Renal cortex interstitium (tissue), 11 donors: ENCODE data around the gene DGCR8. TPM values are rescaled to one million over a fixed set of nuclear protein-coding genes. Genes with fewer than 3 reads are reported as not detected.
"Not testable (repeated sequence)": the region's sequence is repeated elsewhere in the genome, so short reads cannot be mapped to it uniquely, and the experiment has no call there.

Source experiments
- DNase-seq, 11 donors: peaks; one replicate each; pipeline ENCODE4 v3.0.0-alpha.2; 2013; ENCODE audit warnings: low read depth in 9 of 11, low spot score in 4 of 11; ENCODE audit errors: extremely low read depth in 1 of 11
- polyA plus RNA-seq, 3 donors: library from polyadenylated mRNA; unstranded; fragments of 120-200 nt; gene quantifications; one replicate each; pipeline ENCODE4 v1.2.1, GENCODE V29; 2013; ENCODE audit not compliant: insufficient read length in 3 of 3

Gene DGCR8
- polyA plus RNA-seq, 3 donors: 42.4 to 54.6 (median 50.6) TPM

DNA sequence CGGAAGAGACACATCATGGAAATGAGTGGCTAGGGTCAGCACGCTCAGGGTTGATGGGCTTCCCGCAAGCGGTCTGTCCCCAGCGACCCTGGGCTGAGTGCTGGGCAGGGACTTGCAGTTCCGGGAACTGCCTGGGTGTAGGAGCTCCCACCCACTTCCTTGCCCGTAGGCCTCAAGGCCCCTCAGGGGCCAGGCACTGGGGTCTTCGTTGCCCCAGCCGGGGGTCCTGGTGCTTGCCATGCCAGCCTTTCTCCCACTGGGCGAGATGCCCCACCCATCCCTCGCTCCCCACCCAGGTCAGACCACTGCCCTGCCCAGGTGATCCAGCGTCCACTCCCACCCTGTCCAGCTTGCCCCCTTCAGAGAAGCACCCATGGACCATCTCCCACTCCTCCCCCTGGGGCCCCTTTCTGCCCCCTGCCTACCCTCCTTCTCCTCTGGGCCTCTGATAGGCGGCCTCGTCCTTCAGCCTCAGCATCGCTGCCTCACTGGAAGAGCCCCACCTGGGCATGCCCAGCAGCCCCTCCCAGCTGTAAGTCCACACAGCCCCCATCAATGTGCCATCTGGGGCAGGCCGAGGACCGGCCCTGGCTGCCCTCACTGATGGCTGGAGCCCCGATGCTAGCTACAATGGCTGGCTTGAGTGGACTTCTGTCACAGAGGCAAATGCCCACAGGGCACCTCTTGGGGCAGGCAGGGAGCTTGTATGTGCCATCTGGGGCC lies 17.8 kb upstream of the DGCR8 start:
- no peak for DNase-seq

DNA sequence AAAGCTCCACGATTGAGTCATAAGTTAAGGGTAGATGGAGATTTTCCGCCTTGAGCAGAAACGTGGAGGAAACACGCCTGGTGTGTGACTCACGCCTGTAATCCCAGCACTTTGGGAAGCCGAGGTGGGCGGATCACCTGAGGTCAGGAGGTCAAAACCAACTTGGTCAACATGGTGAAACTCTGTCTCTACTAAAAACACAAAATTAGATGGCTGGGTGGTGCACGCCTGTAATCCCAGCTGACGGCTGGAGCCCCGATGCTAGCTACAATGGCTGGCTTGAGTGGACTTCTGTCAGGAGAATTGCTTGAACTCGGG lies 17.3 kb upstream of the DGCR8 start:
- DNase-seq: no peak

DNA sequence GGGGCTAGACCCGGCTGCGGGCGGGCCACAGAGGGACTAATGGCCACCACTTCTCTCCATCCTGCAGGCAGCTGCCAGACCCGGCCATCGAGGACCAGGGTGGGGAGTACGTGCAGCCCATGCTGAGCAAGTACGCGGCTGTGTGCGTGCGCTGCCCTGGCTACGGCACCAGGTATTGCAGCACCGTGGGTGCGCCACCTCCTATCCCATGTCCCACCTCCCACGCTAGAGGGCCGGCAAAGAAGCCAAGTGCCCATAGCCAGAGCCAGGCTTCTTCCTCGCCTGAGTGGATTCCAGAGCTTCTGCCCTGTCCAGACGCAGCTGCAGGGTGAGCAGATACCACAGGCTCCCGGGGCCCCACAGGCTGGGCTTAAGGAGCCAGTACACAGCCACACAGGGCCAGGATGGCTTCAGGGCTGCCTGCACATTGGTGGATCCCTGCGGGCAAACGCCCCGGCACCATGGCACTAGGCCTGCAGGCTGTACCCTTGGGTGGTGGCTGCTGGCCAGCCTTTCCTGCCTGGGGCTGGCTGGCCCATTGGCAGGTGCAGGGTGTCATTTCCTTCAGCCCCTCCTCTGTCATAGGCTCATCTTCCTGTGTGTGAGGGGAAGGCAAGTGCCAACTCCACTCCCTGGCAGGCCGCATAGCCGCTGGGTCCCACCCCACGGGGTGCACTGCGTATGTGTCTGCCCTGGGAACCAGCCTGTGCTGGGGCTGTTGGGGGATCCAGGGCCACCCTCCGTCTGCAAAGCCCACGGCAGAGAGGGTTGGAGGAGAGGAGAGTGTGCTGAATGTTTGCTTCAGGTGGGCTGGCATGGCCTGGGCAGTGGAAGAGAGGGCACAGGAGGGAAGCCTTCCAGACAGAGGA lies 16.5 kb upstream of the DGCR8 start:
- peak in 1 of 11 donors; percentile 15 for DNase-seq

DNA sequence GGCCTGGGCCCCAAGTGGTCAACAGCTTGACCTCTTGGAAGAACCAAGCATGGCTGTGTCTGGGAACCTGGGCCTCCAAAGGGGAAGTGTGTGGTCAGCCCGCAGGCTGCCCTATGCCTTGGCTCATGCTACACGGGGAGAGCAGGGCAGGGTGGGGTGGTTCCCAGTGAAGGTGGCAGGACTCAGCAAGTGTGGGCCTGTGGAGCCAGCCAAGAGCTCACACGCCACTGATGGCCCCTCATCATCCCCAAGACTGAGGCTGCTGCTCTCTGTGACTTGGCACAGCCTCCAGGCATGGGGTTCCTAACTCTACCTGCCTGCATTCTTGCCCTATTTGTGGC lies 15.9 kb upstream of the DGCR8 start:
- DNase-seq: no peak

DNA sequence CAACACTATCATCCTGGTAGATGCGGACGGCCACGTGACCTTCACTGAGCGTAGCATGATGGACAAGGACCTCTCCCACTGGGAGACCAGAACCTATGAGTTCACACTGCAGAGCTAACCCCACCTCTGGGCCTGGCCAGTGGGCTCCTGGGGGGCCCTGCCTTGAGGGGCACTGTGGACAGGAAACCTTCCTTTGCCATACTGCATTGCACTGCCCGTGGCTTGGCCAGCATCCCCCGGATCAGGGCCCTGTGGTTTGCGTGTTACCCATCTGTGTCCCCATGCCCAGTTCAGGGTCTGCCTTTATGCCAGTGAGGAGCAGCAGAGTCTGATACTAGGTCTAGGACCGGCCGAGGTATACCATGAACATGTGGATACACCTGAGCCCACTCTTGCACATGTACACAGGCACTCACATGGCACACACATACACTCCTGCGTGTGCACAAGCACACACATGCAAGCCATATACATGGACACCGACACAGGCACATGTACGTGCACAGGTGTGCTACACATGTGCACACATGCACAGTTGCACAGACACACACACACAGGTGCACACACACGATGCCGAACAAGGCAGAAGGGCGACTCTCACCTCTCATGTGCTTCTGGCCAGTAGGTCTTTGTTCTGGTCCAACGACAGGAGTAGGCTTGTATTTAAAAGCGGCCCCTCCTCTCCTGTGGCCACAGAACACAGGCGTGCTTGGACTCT lies 15.3 kb upstream of the DGCR8 start:
- DNase-seq: no peak

DNA sequence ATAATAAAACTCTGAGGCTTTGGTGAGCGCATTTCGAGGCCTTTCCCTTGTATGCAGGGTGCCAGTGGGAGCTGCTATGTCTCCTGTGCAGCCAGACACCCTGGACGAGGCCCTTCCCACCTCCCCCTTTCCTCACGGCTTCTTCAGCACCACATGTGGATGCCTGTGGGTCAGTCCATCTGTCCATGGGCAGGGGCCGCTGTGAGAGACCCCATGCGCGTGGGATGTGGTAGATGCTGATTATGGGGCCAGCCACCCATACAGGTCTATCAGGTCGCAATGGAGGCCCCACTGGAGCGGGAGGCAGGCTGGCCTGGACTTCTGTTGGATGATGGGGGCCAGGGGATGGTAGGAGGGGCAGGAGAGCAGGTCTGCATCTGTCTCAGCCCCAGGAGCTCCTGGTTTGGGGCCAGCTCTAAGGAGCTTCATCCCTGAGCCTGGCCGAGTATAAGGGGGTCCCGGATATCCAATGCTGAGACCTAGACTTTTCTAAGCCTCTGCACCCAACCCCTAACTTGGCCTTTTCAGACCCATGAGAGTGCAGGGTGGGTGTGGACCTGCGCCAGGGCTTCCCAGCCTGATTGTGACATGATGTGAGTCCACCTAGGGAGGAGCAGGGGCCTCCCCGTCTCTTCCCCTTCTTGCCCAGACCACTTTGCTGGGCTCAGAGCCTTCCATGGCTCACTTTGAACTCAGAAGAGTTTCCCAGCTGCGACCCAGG lies 14.0 kb upstream of the DGCR8 start:
- DNase-seq: no peak

DNA sequence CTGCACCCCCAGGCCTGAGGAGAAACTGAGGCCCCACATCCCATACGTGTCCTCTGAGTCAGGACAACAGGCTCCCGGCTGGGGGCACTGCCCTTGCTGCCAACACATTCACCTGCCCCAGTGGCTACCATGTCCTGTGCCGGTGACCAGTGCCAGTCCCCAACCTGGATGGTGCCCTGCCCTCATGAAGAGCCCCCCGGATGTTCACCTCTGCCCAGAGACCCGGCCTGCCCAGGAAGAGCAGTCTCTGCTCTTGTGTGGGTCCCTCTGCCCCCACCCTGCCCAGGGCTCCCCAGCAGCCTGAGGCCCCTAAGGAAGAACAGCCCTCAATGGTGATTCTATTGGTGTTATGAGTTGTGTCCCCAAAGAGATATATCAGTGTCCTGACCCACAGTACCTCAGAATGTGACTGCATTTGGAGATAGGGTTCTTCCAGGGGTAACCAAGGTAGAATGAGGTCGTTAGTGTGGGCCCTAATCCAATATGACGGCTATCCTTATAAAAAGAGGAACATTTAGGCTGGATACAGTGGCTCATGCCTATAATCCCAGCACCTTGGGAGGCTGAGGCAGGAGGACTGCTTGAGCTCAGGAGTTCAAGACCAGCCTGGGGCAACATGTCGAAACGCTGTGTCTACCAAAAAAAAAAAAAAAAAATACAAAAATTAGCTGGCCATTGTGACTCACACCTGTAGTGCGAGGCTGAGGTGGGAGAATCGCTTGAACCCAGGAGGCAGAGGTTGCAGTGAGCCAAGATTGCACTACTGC lies 13.2 kb upstream of the DGCR8 start:
- no peak for DNase-seq

DNA sequence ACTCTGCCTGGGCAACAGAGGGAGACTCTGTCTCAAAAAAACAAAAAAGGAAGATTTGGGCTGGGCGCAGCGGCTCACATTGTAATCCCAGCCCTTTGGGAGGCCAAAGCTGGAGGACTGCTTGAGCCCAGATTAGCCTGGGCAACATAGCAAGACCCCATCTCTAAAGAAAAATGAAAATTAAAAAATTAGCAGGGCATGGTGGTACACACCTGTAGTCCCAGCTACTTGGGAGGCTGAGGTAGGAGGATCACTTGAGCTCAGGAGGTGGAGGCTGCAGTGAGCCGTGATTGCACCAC lies 12.7 kb upstream of the DGCR8 start:
- DNase-seq: not testable (repeated sequence)

DNA sequence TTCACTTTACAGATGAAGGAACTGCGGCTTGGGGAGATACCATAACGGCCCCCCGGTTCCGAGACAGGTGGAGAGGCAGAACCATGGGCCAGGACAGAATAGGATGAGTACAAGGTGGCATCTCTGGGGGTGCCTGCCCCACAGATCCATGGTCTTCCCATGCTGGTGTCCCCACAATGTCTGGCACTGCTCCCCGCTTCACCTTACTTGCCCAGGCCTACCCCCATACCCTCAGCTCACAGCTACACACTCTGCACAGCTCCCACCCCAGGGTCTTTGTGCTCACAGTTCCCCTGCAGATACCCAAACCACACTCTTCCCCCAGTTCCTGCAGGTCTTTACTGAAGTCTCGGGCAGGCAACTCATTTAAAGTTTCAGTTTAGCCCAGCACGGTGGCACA lies 11.4 kb upstream of the DGCR8 start:
- DNase-seq: no peak

DNA sequence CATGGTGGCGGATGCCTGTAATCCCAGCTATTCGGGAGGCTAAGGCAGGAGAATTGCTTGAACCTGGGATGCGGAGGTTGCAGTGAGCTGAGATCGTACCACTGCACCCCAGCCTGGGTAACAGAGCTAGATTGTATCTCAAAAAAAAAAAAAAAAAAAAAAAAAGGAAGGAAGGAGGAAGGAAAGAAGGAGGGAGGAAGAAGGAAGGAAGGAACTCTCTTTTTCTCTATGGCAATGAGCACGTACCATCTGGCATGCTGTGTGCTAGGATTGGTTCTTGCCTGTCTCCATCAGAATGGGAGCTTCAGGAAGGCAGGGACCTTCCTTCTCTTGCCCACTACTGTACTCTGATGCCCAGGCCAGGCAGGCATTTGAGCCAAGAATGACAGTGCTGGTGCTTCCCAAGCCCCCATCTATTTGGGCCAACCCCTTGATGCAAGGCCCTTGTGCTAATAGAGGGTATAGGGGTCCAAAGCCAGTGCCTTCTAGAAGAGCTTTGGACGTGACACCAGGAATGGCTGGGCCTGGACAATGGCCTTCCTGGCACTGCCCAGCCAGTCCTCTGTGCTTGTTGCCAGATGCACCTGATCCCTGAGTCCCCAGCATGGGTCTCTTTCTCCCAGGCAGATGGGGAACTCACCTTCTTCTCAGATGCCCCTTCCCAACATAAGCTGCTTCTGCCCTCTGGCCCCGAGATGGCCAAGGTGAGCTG lies 10.6 kb upstream of the DGCR8 start:
- no peak for DNase-seq

DNA sequence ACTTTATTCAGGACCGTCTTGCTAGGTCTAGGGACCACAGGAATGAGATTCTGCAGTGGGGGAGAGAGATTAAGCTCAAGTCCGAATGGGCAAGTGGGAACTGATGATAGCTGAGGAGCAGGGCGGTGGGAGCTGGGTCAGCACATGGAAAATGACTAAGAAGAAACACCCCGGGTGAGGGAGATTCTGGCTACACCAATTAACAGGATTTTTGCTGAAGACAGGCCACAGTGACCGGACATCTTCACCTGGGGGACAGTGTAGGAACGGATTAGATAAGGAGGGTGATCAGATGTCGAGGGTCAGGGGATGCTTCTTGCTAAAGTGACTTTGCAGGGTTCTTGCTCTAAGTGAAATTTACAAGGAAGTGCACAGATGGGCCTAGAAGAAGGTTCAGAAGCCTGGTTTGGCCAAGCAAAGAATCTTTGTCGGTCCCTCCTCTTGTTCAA lies 8.5 kb upstream of the DGCR8 start:
- DNase-seq: no peak

DNA sequence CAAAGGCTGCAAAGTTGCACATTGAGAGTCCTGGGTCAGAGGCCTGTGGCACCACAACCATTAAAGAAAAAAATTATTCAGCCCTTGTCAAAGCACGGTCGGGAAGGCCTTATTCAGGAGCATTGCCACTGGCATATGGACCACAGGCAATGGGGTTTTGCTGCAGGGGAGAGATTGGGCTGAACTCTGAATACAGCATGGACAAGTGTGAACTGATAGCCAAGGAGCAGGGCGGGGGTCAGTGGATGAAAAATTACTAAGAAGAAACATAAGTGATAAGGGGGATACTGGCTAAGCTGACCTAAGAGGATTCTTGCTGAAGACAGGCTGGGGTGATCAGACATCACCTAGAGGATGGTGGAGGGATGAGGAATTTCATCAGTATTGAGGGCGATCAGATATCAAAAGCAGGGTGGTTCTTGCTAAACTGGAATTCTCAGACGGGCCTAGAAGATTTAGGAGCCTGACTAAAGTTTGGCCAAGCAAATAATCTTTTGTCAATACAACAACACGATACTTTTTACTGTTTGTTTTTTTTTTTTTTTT lies 3.3 kb upstream of the DGCR8 start:
- DNase-seq: no peak

DNA sequence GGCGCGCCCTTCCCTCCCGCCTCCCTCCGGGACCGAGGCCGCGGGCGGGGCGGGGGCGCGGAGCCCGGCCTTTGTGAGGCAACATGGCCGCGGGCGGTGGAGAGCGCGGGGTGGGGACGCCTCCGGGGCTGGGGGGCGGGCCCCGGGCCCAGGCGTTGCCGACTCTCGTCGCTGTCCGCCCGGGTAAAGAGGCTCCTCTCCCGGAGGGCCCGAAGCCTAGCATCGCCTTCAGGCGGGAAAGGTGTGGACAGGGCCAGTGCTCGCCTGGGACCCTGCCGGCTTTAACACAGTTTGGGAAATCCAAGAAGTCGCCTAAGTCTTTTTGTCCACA lies 369 bp downstream of the DGCR8 start:
- peak in 3 of 11 donors; percentile 18 to 57 (median 38) for DNase-seq

DNA sequence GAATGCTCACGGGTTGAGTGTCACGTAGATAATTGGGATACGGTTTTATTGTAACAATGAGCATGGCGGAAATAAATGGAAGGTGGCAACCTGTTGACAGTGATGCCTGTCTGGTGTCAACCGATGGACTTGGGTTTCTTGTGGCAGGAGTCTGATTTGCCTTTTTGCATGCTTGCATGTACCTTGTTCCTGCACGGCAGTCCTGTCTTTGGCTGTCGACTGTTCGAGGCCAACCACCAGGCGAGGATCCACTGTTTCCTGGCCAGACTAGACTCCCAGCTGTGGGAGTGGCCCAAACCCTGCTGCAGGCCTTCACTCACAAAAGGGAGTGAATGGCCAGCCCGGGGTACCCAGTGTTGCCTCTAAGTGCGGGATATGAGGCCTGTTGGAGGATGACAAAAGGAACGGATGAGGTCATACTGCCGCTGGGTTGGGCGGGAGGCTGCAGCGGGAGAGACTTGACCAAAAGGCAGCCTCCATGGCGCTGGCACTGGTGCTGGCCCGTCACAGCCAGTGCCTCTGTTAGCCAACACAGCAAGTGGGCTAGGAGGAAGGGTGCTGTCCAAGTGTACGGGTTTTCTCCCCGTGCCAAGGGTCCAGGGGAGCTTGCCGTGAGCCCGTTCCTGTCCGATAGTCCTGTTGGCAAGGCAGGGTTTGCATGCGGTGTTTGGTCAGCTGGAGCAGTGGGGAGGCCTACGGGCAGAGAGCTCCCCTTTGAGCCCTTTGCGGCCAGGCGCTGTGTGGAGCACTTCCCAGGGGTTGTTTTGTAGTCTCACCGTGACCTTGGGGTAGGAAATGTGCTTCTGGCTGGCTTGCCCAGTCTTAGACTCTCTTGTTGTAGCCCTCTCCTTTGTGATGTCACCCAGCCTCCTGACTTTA lies 974 bp downstream of the DGCR8 start:
- DNase-seq: peak in 5 of 11 donors; percentile 22 to 31 (median 23)

DNA sequence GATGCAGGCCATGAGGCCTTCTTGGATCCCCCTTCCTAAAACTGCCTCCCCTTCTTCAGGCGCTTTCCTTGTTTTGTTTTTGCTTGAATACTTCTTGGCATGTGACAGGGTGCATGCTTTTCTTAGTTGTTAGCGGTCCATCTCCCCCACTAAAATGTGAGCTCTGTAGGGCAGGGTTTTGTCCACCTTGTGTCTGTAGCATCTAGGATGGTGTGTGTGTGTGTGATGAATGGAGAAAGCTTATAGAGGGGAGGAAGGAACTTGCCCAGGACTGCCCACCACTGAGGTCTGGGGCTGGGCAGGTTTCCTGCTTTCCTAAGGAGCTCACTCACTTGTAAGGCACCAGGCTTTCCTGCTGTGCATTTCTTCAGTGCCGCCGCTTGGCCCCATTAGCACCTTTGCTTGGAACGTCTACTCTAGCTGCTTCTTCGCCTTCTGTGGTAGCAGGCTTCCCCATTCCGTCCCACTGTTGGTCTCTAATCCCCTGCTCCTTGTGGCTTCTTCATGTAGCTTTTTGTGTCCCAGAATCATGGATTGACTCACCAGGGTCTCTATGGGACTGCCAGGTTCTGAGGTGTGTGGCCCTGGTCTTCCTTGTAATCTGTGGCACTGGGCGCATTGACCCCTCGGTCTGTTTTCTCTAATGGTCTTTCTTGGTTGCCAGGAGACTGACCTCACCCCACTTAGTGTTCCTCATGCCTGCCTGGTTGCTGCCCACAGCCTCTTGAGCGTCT lies 3.3 kb downstream of the DGCR8 start:
- DNase-seq: no peak

DNA sequence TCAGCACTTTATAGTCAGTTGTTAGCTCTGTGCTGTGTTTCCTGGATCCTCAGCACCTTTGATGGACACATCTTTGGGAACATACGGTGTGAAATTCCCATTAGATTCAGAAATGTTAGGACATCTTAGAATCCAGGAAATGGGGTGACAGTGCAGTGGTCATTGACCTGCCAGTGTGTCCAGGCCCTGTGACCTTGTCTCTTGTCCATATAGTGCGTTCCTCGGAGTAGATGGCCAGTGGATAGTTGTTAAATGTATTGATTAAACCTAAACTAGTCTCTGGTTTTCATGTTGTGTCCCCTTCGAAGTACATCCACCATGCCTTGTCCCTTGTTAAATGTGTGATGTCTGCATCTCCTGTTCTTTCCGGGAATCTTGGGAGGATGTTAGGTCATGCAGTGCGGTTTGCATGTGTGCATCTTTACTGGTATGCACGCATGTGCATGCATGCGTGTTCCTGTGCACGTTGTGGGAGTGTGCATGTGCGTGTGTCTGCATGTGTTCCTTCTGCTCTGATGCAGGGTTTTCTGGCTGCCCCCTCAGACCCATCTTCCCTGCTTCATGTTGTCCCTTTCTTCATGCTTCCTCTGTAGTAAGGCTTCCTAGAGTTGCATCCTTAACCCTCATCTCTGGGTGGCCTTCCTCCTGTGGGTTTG lies 4.0 kb downstream of the DGCR8 start:
- DNase-seq: no peak
